GM15510 (cell line): ENCODE data around the gene STIP1.

ENCODE experiments used
- POLR2A ChIP-seq: IDR thresholded peaks from 3 replicates; pipeline ENCODE4 v1.6.1; 2011; ENCODE audit warnings: borderline replicate concordance; ENCODE audit not compliant: insufficient read length; ENCODE audit errors: extremely low read depth

Gene STIP1

DNA sequence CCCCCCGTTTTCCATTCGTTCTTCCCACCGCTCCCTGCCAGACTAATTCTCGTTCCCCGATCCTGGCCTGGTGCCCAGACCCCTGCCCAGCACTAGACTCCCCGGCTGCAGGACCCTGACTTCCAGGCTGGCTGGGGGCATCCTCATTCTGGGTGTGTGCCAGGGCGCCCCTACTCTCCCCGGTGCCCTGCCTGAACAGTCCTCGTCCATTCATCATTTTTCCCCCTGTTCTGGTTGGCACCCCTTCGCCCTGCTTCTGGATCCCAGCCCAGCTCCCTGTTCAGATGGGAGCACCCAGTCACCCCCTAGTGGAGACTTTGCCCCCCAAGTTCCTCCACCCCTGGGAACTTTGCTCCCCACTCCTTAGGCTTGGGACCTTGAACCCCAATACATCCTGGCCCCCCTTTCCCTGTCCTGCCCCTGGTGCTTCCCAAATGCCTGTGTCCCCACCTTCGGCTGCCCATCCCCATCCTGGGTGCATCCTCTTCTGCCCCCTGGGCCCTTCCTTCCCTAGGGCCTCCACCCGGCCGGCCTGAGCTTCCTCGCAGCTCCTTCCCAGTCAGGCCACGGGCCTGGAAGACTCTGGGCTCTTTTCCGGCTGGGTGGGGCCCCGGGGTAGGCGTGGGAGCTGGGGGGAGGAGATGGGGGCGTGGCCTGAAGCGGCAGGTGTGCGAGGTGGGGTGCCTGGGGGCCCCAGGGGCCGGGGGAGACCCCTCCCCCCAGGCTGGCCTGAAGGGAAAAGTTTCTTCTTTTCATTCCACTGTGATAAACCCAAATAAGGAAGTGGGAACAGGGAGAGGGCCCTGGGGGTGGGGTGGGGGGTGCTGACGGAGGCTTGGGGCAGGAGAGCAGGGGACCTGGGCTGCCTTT lies 66.3 kb downstream of the STIP1 start:
- TF ChIP-seq POLR2A, result peak; percentile 28

DNA sequence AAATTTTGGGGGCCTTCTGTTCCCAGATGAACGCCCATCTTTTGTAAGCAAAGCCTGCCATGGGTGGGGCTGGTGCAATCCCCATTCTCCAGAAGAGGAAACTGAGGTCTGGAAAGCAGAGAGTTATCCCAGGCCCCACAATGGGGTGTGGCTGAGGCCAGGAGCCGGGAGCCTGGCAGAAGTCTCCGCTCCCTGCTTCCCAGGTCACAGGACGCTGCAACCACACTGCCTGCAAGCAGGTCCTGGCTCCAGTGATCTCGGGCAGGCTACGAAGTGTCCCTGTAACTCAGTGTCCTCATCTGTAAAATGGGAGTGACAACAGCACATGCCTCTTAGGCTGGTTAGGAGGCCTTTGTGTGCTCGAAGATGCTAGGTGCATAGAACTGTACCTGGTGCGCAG lies 67.1 kb downstream of the STIP1 start:
- no peak for TF ChIP-seq POLR2A

DNA sequence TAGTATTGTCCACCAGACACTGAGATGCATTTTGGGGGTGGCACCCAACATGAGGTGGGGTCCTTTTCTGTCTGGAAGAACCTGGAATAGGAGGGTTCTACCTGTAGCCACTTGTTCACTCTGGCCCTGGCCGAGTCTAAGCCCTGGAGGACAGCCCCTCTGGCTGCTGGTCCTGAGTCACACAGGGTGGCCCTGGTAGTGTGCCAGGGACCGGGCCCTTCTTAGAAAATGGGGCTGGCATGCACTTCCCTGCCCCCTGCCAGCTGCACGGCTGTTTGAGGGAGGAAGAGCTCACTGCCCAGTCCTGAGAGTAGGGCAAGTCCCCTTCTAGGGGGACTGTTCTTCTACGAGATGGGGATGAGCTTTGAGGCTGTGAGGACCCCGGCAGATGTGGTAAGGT lies 67.5 kb downstream of the STIP1 start:
- TF ChIP-seq POLR2A, result no peak
